ENCODE measurements around the gene AASS. TPM values are rescaled to one million over a fixed set of nuclear protein-coding genes. Genes with fewer than 3 reads are reported as not detected.
"Not testable (repeated sequence)": the region's sequence is repeated elsewhere in the genome, so short reads cannot be mapped to it uniquely, and the experiment has no call there.

The AASS gene
- total RNA-seq (1 to 10 TPM; 1.6 to 3.6 TPM), total RNA-seq (6.3 to 12.1 reads per million in 2 donors)

GRCh38 chr7:122143751-122144711, at the start of gene AASS:
Gene AASS, minus strand, starts transcription at chr7:122144249. Its CDS starts 10,523 bp downstream, at chr7:122133726.
- peak; percentile 40 to 63 (median 60) for DNase-seq
- no peaks in the 10 kb centered on the region for H3K9me3 ChIP-seq (ENCODE audit: control insufficient read depth, low read length, poor library complexity, severe bottlenecking)
- Mint-ChIP-seq H3K4me3 (peak within 1 kb of the TSS; percentile 99), H3K4me1 (peaks cover 15% of the 10 kb centered on the region), H3K27me3 (peaks cover 16% of the 10 kb centered on the region), H3K36me3 (ENCODE audit: low read depth) (peaks cover 4% of the 10 kb centered on the region), H3K27ac (peak within 1 kb of the TSS; percentile 92)
- ATAC-seq: peak; percentile 98

GRCh38 chr7:122188785-122189184, 44.7 kb upstream of the AASS start:
- Mint-ChIP-seq H3K27ac (no peak overlapping the region), H3K4me1 (no peaks in the 10 kb centered on the region), H3K27me3 (no peaks in the 10 kb centered on the region), H3K4me3 (no peak overlapping the region), H3K36me3 (ENCODE audit: low read depth) (no peaks in the 10 kb centered on the region)
- ATAC-seq (no peak), DNase-seq (no peak)
- no peaks in the 10 kb centered on the region for H3K9me3 ChIP-seq (ENCODE audit: control insufficient read depth, low read length, poor library complexity, severe bottlenecking)

- H3K4me3 Mint-ChIP-seq: no peak overlapping the region
- ATAC-seq: no peak
- H3K36me3 Mint-ChIP-seq (ENCODE audit: low read depth): no peaks in the 10 kb centered on the region
- DNase-seq: no peak
- no peaks in the 10 kb centered on the region for H3K27me3 Mint-ChIP-seq
- no peaks in the 10 kb centered on the region for H3K4me1 Mint-ChIP-seq
- no peak overlapping the region for H3K27ac Mint-ChIP-seq
- no peaks in the 10 kb centered on the region for H3K9me3 ChIP-seq (ENCODE audit: control insufficient read depth, low read length, poor library complexity, severe bottlenecking)
Observed at GRCh38 chr7:122183106-122183505, 39.1 kb upstream of the AASS start.

GRCh38 chr7:122182081-122182480, 38.0 kb upstream of the AASS start:
- no peaks in the 10 kb centered on the region for H3K4me1 Mint-ChIP-seq
- H3K27me3 Mint-ChIP-seq: no peaks in the 10 kb centered on the region
- no peak overlapping the region for H3K4me3 Mint-ChIP-seq
- ATAC-seq: no peak
- H3K36me3 Mint-ChIP-seq (ENCODE audit: low read depth): no peaks in the 10 kb centered on the region
- H3K27ac Mint-ChIP-seq: no peak overlapping the region
- H3K9me3 ChIP-seq (ENCODE audit: control insufficient read depth, low read length, poor library complexity, severe bottlenecking): no peaks in the 10 kb centered on the region
- DNase-seq: no peak

GRCh38 chr7:122172144-122172543, 28.1 kb upstream of the AASS start:
- not testable (repeated sequence) for H3K4me3 Mint-ChIP-seq; H3K27me3 Mint-ChIP-seq; ATAC-seq; DNase-seq; H3K4me1 Mint-ChIP-seq; H3K27ac Mint-ChIP-seq; H3K36me3 Mint-ChIP-seq (ENCODE audit: low read depth); H3K9me3 ChIP-seq (ENCODE audit: control insufficient read depth, low read length, poor library complexity, severe bottlenecking)

- no peak for ATAC-seq
- H3K4me3 Mint-ChIP-seq: no peak overlapping the region
Observed at GRCh38 chr7:122166740-122167139, 22.7 kb upstream of the AASS start.

GRCh38 chr7:122166275-122166674, 22.2 kb upstream of the AASS start:
- Mint-ChIP-seq H3K27ac (no peak overlapping the region), H3K27me3 (peaks cover 7% of the 10 kb centered on the region), H3K4me1 (no peaks in the 10 kb centered on the region), H3K36me3 (ENCODE audit: low read depth) (no peaks in the 10 kb centered on the region), H3K4me3 (no peak overlapping the region)
- no peaks in the 10 kb centered on the region for H3K9me3 ChIP-seq (ENCODE audit: control insufficient read depth, low read length, poor library complexity, severe bottlenecking)
- ATAC-seq (no peak), DNase-seq (no peak)

More at GRCh38 chr7:122166740-122167139, 22.7 kb upstream of the AASS start:
- Mint-ChIP-seq H3K4me1 (no peaks in the 10 kb centered on the region), H3K36me3 (ENCODE audit: low read depth) (no peaks in the 10 kb centered on the region), H3K27me3 (peaks cover 2% of the 10 kb centered on the region), H3K27ac (no peak overlapping the region)
- no peak for DNase-seq
- H3K9me3 ChIP-seq (ENCODE audit: control insufficient read depth, low read length, poor library complexity, severe bottlenecking): no peaks in the 10 kb centered on the region

GRCh38 chr7:122161628-122162027, 17.6 kb upstream of the AASS start:
- H3K9me3 ChIP-seq (ENCODE audit: control insufficient read depth, low read length, poor library complexity, severe bottlenecking): no peaks in the 10 kb centered on the region
- DNase-seq: no peak
- H3K4me3 Mint-ChIP-seq: no peak overlapping the region
- no peaks in the 10 kb centered on the region for H3K36me3 Mint-ChIP-seq (ENCODE audit: low read depth)
- no peaks in the 10 kb centered on the region for H3K4me1 Mint-ChIP-seq
- H3K27ac Mint-ChIP-seq: no peak overlapping the region
- H3K27me3 Mint-ChIP-seq: peaks cover 7% of the 10 kb centered on the region
- no peak for ATAC-seq

GRCh38 chr7:122155566-122155965, 11.5 kb upstream of the AASS start:
- Mint-ChIP-seq H3K27me3 (no peaks in the 10 kb centered on the region), H3K4me1 (no peaks in the 10 kb centered on the region), H3K36me3 (ENCODE audit: low read depth) (no peaks in the 10 kb centered on the region), H3K4me3 (no peak overlapping the region), H3K27ac (no peak overlapping the region)
- no peak for ATAC-seq
- H3K9me3 ChIP-seq (ENCODE audit: control insufficient read depth, low read length, poor library complexity, severe bottlenecking): no peaks in the 10 kb centered on the region
- no peak for DNase-seq

GRCh38 chr7:122148878-122149277, 4.8 kb upstream of the AASS start:
- H3K27ac Mint-ChIP-seq: no peak overlapping the region
- H3K4me3 Mint-ChIP-seq: no peak overlapping the region

GRCh38 chr7:122148081-122148480, 4.0 kb upstream of the AASS start:
- no peaks in the 10 kb centered on the region for H3K9me3 ChIP-seq (ENCODE audit: control insufficient read depth, low read length, poor library complexity, severe bottlenecking)
- Mint-ChIP-seq H3K4me1 (peaks cover 15% of the 10 kb centered on the region), H3K27me3 (peaks cover 14% of the 10 kb centered on the region), H3K27ac (no peak overlapping the region), H3K36me3 (ENCODE audit: low read depth) (peaks cover 4% of the 10 kb centered on the region), H3K4me3 (no peak overlapping the region)
- DNase-seq (no peak), ATAC-seq (no peak)

More at GRCh38 chr7:122148878-122149277, 4.8 kb upstream of the AASS start:
- peaks cover 8% of the 10 kb centered on the region for H3K4me1 Mint-ChIP-seq
- H3K36me3 Mint-ChIP-seq (ENCODE audit: low read depth): peaks cover 4% of the 10 kb centered on the region
- no peak for ATAC-seq
- no peak for DNase-seq
- peaks cover 8% of the 10 kb centered on the region for H3K27me3 Mint-ChIP-seq
- no peaks in the 10 kb centered on the region for H3K9me3 ChIP-seq (ENCODE audit: control insufficient read depth, low read length, poor library complexity, severe bottlenecking)

- H3K4me3 Mint-ChIP-seq: no peak overlapping the region
- no peak overlapping the region for H3K27ac Mint-ChIP-seq
- peaks cover 16% of the 10 kb centered on the region for H3K27me3 Mint-ChIP-seq
- H3K9me3 ChIP-seq (ENCODE audit: control insufficient read depth, low read length, poor library complexity, severe bottlenecking): no peaks in the 10 kb centered on the region
- H3K36me3 Mint-ChIP-seq (ENCODE audit: low read depth): peaks cover 4% of the 10 kb centered on the region
- H3K4me1 Mint-ChIP-seq: peaks cover 15% of the 10 kb centered on the region
- no peak for DNase-seq
- no peak for ATAC-seq
Observed at GRCh38 chr7:122145937-122146645, 2.0 kb upstream of the AASS start.

- DNase-seq (no peak), ATAC-seq (no peak)
- peaks cover 16% of the 10 kb centered on the region for H3K27me3 Mint-ChIP-seq
Observed at GRCh38 chr7:122143376-122143750, 686 bp downstream of the AASS start.

More at GRCh38 chr7:122143376-122143750, 686 bp downstream of the AASS start:
- Mint-ChIP-seq H3K4me3 (peak overlapping the region; percentile 99), H3K36me3 (ENCODE audit: low read depth) (peaks cover 4% of the 10 kb centered on the region), H3K27ac (no peak overlapping the region), H3K4me1 (peaks cover 15% of the 10 kb centered on the region)
- no peaks in the 10 kb centered on the region for H3K9me3 ChIP-seq (ENCODE audit: control insufficient read depth, low read length, poor library complexity, severe bottlenecking)

Data from T-helper 17 cell (primary cell).